PC-3 (cell line): ENCODE measurements around the gene L3MBTL4. TPM values are rescaled to one million over a fixed set of nuclear protein-coding genes. Genes with fewer than 3 reads are reported as not detected.

ENCODE experiments used
- ATAC-seq: fragments of 200-7000 bp; cut with Tn5 transposase; 2 replicates; pipeline ENCODE4 v1.9.1; 2020; ENCODE audit warnings: mild to moderate bottlenecking, moderate library complexity
- BruUV-seq: library from RNA; stranded (reverse); fragments of 400-500 nt; replicated peaks from 2 replicates; lab custom pipeline; 2021; lab: Mats Ljungman, UMichigan
- CTCF ChIA-PET: fragments of 300-600 bp; sonication (Branson Sonifier 250); formaldehyde crosslinking; loops from one replicate; lab custom pipeline; 2022; ENCODE audit warnings: antibody characterized with exemption; lab: Charles Lee
- POLR2A ChIA-PET: fragments of 300-600 bp; sonication (Branson Sonifier 250); formaldehyde crosslinking; loops from one replicate; lab custom pipeline; 2022; ENCODE audit warnings: antibody characterized with exemption; ENCODE audit not compliant: unreplicated experiment; lab: Charles Lee
- DNase-seq: peaks from one replicate; pipeline ENCODE4 v3.0.0-alpha.2; 2015
- H2AFZ ChIP-seq: fragments of 300-600 bp; sonication (generic); 2 replicates; pipeline ENCODE4 v1.6.0; 2016; ENCODE audit warnings: antibody characterized with exemption, low read length
- H3F3A ChIP-seq: fragments of 300-600 bp; sonication (generic); one replicate; pipeline ENCODE4 v1.6.0; 2017; ENCODE audit warnings: antibody characterized with exemption, low read length, control low read depth, mild to moderate bottlenecking; ENCODE audit not compliant: unreplicated experiment
- H3K27ac ChIP-seq: fragments of 300-600 bp; sonication (generic); 2 replicates; pipeline ENCODE4 v1.5.1; 2016; ENCODE audit warnings: mild to moderate bottlenecking, low read length
- H3K27me3 ChIP-seq: fragments of 300-600 bp; sonication (generic); 2 replicates; pipeline ENCODE4 v1.6.1; 2016; ENCODE audit warnings: low read length, mixed read lengths
- H3K36me3 ChIP-seq: fragments of 300-600 bp; sonication (generic); 2 replicates; pipeline ENCODE4 v1.6.1; 2016; ENCODE audit warnings: low read depth, mixed run types, low read length, mixed read lengths
- H3K4me1 ChIP-seq: fragments of 300-600 bp; sonication (generic); 2 replicates; pipeline ENCODE4 v1.5.1; 2016; ENCODE audit warnings: low read length; ENCODE audit not compliant: insufficient read depth
- H3K4me2 ChIP-seq: fragments of 300-600 bp; sonication (generic); 2 replicates; pipeline ENCODE4 v1.6.0; 2016; ENCODE audit warnings: low read length
- H3K4me3 ChIP-seq: fragments of 300-600 bp; sonication (generic); 2 replicates; pipeline ENCODE4 v1.5.1; 2016; ENCODE audit warnings: mild to moderate bottlenecking, low read length, mixed read lengths
- H3K79me2 ChIP-seq: fragments of 300-600 bp; sonication (generic); 2 replicates; pipeline ENCODE4 v1.6.1; 2017; ENCODE audit warnings: low read length, mixed read lengths
- H3K9ac ChIP-seq: fragments of 300-600 bp; sonication (generic); 2 replicates; pipeline ENCODE4 v1.6.0; 2016; ENCODE audit warnings: mild to moderate bottlenecking, low read length
- H3K9me2 ChIP-seq: fragments of 300-600 bp; sonication (generic); replicated peaks from 2 replicates; pipeline ENCODE4 v1.6.1; 2016; ENCODE audit warnings: mixed run types, low read length, mixed read lengths
- H3K9me3 ChIP-seq: fragments of 300-600 bp; sonication (generic); 2 replicates; pipeline ENCODE4 v1.6.1; 2016; ENCODE audit warnings: low read length, mixed read lengths
- H4K20me1 ChIP-seq: fragments of 300-600 bp; sonication (generic); 2 replicates; pipeline ENCODE4 v1.6.1; 2016; ENCODE audit warnings: low read length, mixed read lengths
- EZH2 ChIP-seq: fragments of 300-600 bp; sonication (generic); IDR thresholded peaks from one replicate; pipeline ENCODE4 v1.6.1; 2017; ENCODE audit warnings: antibody characterized with exemption, mild to moderate bottlenecking, low read length; ENCODE audit not compliant: unreplicated experiment
- EZH2phosphoT487 ChIP-seq: fragments of 300-600 bp; sonication (generic); IDR thresholded peaks from 2 replicates; pipeline ENCODE4 v1.6.1; 2018; ENCODE audit warnings: mild to moderate bottlenecking, antibody characterized with exemption, low read length, borderline replicate concordance
- intact Hi-C: fragments of 100-400 bp; cut with micrococcal nuclease; formaldehyde crosslinking; loops from 2 replicates; pipeline ENCODE4 v1.9.0; 2023
- total RNA-seq: library from RNA; depleted of rRNA; stranded (reverse); fragments of >200 nt; gene quantifications from 2 replicates; pipeline ENCODE4 v1.2.3, GENCODE V29; 2014
- TF ChIP-seq, protein P1 (sequence below): fragments of 300-600 bp; sonication (generic); conservative IDR thresholded peaks from 2 replicates; pipeline ENCODE4 v1.5.1; 2017; ENCODE audit warnings: antibody characterized with exemption, low read depth, mild to moderate bottlenecking, low read length

L3MBTL4 gene
- total RNA-seq, 1 experiment from 2014 or later, result 0.47 TPM

DNA sequence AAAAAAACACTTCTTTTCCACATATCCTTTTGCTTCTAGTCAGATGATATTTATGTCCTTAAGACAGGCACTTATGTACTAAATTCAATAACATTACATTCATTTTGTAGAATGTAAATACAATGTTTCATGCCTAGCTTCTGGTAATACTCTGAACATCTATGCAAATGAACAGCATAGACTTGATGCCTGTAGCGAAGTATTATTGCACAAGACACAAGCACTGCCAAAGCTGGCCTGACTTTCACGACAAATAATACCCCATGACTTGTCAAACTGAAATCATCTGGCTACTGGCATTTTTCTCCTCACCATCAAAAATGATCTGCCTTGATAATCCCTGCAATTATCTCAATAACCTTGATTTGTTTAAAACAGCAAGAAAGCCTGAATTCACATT is 101.3 kb downstream of the L3MBTL4 start:
- Histone ChIP-seq H2AFZ (no peak overlapping the region), H3K9me3 (no peaks in the 10 kb centered on the region), H3K4me3 (no peak overlapping the region), H3K9ac (no peak overlapping the region), H3K4me1 (no peaks in the 10 kb centered on the region), H3K27ac (no peak overlapping the region), H3K36me3 (no peaks in the 10 kb centered on the region), H4K20me1 (no peaks in the 10 kb centered on the region), H3K79me2 (no peaks in the 10 kb centered on the region), H3K27me3 (no peaks in the 10 kb centered on the region), H3K4me2 (no peak overlapping the region), H3F3A (no peaks in the 10 kb centered on the region), H3K9me2 (no peaks in the 10 kb centered on the region)
- intact Hi-C loops, result no loop called here
- TF ChIP-seq EZH2 (no peak), EZH2phosphoT487 (no peak)
- TF ChIP-seq, protein P1, sequence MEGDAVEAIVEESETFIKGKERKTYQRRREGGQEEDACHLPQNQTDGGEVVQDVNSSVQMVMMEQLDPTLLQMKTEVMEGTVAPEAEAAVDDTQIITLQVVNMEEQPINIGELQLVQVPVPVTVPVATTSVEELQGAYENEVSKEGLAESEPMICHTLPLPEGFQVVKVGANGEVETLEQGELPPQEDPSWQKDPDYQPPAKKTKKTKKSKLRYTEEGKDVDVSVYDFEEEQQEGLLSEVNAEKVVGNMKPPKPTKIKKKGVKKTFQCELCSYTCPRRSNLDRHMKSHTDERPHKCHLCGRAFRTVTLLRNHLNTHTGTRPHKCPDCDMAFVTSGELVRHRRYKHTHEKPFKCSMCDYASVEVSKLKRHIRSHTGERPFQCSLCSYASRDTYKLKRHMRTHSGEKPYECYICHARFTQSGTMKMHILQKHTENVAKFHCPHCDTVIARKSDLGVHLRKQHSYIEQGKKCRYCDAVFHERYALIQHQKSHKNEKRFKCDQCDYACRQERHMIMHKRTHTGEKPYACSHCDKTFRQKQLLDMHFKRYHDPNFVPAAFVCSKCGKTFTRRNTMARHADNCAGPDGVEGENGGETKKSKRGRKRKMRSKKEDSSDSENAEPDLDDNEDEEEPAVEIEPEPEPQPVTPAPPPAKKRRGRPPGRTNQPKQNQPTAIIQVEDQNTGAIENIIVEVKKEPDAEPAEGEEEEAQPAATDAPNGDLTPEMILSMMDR, result no peak
- DNase-seq, result no peak
- POLR2A ChIA-PET, result no interaction called here
- no TSS peak for BruUV-seq
- CTCF ChIA-PET, result no interaction called here
- ATAC-seq, result no peak

DNA sequence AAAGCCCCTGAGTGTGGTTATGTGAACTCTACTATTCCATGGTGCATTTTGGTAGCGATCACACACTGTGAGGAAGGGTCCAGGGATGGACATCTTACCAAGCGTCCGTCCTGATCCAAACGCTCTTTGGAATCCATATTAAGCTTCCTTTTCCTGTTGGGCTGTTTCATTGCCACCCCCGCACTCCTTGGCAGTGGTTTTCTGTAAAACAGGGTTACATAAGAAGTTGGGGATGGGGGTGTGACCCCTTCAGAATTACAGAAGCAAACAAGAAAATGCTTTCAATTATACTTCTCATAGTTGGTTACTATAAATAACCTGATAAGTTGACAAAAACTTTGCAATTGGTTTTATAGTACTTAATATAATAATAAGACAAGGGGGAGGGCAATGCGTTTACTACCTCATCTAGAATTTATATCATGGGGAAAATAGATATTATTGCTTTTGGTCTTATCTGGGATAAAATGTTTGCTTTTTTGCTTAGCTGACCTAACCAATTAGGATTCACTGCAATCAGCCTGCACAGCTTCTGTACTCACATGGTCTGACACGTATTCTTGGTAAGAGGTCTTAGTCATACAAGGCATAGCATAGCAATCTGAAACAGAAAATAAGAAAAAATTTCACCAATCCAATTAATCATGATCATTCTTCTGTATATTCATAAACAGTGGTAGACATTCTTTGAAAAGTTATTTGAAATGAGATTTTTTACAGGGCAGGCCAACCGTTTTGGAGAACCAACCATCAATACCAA is 103.1 kb downstream of the L3MBTL4 start:
- POLR2A ChIA-PET, result no interaction called here
- Histone ChIP-seq H3K27ac (no peak overlapping the region), H2AFZ (no peak overlapping the region), H3K4me2 (no peak overlapping the region), H3K79me2 (no peaks in the 10 kb centered on the region), H3K4me3 (no peak overlapping the region), H3K4me1 (no peaks in the 10 kb centered on the region), H3K36me3 (no peaks in the 10 kb centered on the region), H3F3A (no peaks in the 10 kb centered on the region), H4K20me1 (no peaks in the 10 kb centered on the region), H3K9me3 (no peaks in the 10 kb centered on the region), H3K9me2 (no peaks in the 10 kb centered on the region), H3K9ac (no peak overlapping the region), H3K27me3 (no peaks in the 10 kb centered on the region)
- intact Hi-C loops, result no loop called here
- TF ChIP-seq, protein P1, result no peak
- TF ChIP-seq EZH2phosphoT487 (no peak), EZH2 (no peak)
- DNase-seq, result no peak
- ATAC-seq, result no peak
- no TSS peak for BruUV-seq
- CTCF ChIA-PET, result no interaction called here

DNA sequence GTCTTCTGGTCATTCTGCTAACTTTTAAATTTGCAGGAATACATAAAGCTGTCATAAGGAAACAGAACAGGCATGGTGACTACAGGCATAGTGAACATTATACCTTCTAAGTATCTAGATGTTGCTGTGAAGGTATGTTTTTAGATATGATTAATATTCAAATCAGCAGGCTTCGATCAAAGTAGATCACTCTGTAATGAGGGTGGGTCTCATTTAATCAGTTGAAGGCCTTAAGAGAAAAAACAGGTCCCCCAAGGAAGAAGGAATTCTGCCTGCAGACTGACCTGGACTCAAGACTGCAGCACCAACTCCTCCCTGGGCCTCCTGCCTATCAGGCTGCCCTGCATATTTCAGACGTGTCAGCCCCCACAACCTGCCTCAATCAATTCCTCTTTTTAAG is 104.0 kb downstream of the L3MBTL4 start:
- Histone ChIP-seq H3K4me3 (no peak overlapping the region), H2AFZ (no peak overlapping the region), H4K20me1 (no peaks in the 10 kb centered on the region), H3K27me3 (no peaks in the 10 kb centered on the region), H3F3A (no peaks in the 10 kb centered on the region), H3K9ac (no peak overlapping the region), H3K27ac (no peak overlapping the region), H3K4me1 (no peaks in the 10 kb centered on the region), H3K79me2 (no peaks in the 10 kb centered on the region), H3K9me3 (no peaks in the 10 kb centered on the region), H3K9me2 (no peaks in the 10 kb centered on the region), H3K4me2 (no peak overlapping the region), H3K36me3 (no peaks in the 10 kb centered on the region)
- BruUV-seq, result no TSS peak
- no peak for ATAC-seq
- intact Hi-C loops, result no loop called here
- DNase-seq, result no peak
- no peak for TF ChIP-seq EZH2phosphoT487
- TF ChIP-seq, protein P1, result no peak
- TF ChIP-seq EZH2, result no peak
- ChIA-PET POLR2A (no interaction called here), CTCF (no interaction called here)
